Measurements from ENCODE around the gene PITPNM1. TPM values are rescaled to one million over a fixed set of nuclear protein-coding genes. Genes with fewer than 3 reads are reported as not detected.

Gene PITPNM1
- total RNA-seq, 1 donor from 2014 or later: 11.5 TPM

DNA sequence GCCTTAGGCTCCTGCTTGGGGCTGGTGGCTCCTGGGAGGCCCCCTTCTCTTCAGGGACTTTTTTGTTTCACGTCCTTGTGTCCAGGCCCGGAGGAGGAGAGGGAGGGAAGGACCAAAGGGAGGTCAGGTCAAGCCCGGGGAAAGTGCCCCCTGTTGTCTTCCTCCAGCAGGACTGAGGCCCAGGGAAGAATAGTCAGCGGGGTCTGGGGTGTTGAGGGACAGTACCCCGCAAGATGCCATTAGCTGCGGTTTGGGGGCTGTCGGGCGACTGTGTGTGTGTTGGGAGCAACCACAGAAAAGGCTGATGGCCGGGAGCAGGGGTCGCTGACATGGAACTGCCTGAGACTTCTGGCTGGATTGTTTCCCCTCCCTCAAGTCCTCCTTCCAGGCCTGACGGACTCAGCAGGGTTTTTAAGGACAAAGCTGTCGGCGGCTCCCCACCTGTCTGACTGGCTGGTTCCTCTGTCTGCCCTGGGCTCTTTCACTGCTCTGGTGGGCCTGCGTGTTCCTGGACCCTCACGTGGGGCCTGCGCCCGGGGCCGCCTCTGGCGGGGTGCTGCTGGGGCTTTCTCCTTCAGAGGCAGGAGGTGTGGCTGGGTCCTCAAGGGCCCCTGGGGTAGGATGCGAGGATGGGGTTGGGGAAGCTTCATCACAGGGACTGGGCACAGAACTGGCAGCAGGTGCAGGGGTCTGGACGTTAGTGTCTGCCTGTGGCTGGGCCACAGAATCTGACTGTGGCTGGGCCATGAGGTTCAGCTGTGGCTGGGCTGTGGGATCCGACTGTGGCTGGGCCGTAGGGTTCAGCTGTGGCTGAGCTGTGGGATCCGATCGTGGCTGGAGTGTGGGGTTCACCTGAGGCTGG lies 54.1 kb downstream of the PITPNM1 start:
- Mint-ChIP-seq H3K27ac (ENCODE audit: unreplicated experiment) (no peak overlapping the region), H3K4me3 (ENCODE audit: unreplicated experiment) (no peak overlapping the region)

GRCh38 chr11:67449116-67449844 lies 55.9 kb downstream of the PITPNM1 start:
- Mint-ChIP-seq H3K27ac (ENCODE audit: unreplicated experiment) (no peak overlapping the region), H3K36me3 (ENCODE audit: low read depth, unreplicated experiment) (no peaks in the 10 kb centered on the region), H3K4me1 (ENCODE audit: unreplicated experiment) (peaks cover 8% of the 10 kb centered on the region), H3K4me3 (ENCODE audit: unreplicated experiment) (no peak overlapping the region), H3K9me3 (ENCODE audit: unreplicated experiment) (no peaks in the 10 kb centered on the region), H3K27me3 (ENCODE audit: unreplicated experiment) (peaks cover 4% of the 10 kb centered on the region)
- DNase-seq (ENCODE audit: low spot score): no peak
- TF ChIP-seq, protein P1, sequence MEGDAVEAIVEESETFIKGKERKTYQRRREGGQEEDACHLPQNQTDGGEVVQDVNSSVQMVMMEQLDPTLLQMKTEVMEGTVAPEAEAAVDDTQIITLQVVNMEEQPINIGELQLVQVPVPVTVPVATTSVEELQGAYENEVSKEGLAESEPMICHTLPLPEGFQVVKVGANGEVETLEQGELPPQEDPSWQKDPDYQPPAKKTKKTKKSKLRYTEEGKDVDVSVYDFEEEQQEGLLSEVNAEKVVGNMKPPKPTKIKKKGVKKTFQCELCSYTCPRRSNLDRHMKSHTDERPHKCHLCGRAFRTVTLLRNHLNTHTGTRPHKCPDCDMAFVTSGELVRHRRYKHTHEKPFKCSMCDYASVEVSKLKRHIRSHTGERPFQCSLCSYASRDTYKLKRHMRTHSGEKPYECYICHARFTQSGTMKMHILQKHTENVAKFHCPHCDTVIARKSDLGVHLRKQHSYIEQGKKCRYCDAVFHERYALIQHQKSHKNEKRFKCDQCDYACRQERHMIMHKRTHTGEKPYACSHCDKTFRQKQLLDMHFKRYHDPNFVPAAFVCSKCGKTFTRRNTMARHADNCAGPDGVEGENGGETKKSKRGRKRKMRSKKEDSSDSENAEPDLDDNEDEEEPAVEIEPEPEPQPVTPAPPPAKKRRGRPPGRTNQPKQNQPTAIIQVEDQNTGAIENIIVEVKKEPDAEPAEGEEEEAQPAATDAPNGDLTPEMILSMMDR (IDR thresholded peaks at IDR 0.05; ENCODE audit: unreplicated experiment): no peak

More for the DNA sequence above, 54.1 kb downstream of the PITPNM1 start:
- no peaks in the 10 kb centered on the region for H3K36me3 Mint-ChIP-seq (ENCODE audit: low read depth, unreplicated experiment)
- no peak for DNase-seq (ENCODE audit: low spot score)
- TF ChIP-seq, protein P1 (IDR thresholded peaks at IDR 0.05; ENCODE audit: unreplicated experiment): no peak
- H3K4me1 Mint-ChIP-seq (ENCODE audit: unreplicated experiment): no peaks in the 10 kb centered on the region
- H3K9me3 Mint-ChIP-seq (ENCODE audit: unreplicated experiment): no peaks in the 10 kb centered on the region
- peaks cover 6% of the 10 kb centered on the region for H3K27me3 Mint-ChIP-seq (ENCODE audit: unreplicated experiment)

GRCh38 chr11:67448220-67448609 lies 56.9 kb downstream of the PITPNM1 start:
- H3K4me3 Mint-ChIP-seq (ENCODE audit: unreplicated experiment): no peak overlapping the region
- H3K36me3 Mint-ChIP-seq (ENCODE audit: low read depth, unreplicated experiment): no peaks in the 10 kb centered on the region
- H3K27ac Mint-ChIP-seq (ENCODE audit: unreplicated experiment): no peak overlapping the region
- no peak for DNase-seq (ENCODE audit: low spot score)
- peaks cover 8% of the 10 kb centered on the region for H3K4me1 Mint-ChIP-seq (ENCODE audit: unreplicated experiment)
- peaks cover 6% of the 10 kb centered on the region for H3K27me3 Mint-ChIP-seq (ENCODE audit: unreplicated experiment)
- H3K9me3 Mint-ChIP-seq (ENCODE audit: unreplicated experiment): no peaks in the 10 kb centered on the region
- TF ChIP-seq, protein P1 (IDR thresholded peaks at IDR 0.05; ENCODE audit: unreplicated experiment): no peak

GRCh38 chr11:67445515-67445914 lies 59.6 kb downstream of the PITPNM1 start:
- H3K27ac Mint-ChIP-seq (ENCODE audit: unreplicated experiment): peak overlapping the region; percentile 3

More at GRCh38 chr11:67445515-67445914, 59.6 kb downstream of the PITPNM1 start:
- Mint-ChIP-seq H3K9me3 (ENCODE audit: unreplicated experiment) (no peaks in the 10 kb centered on the region), H3K36me3 (ENCODE audit: low read depth, unreplicated experiment) (no peaks in the 10 kb centered on the region), H3K4me1 (ENCODE audit: unreplicated experiment) (peaks cover 15% of the 10 kb centered on the region), H3K4me3 (ENCODE audit: unreplicated experiment) (peak overlapping the region; percentile 78), H3K27me3 (ENCODE audit: unreplicated experiment) (peaks cover 12% of the 10 kb centered on the region)
- TF ChIP-seq, protein P1 (IDR thresholded peaks at IDR 0.05; ENCODE audit: unreplicated experiment): no peak
- DNase-seq (ENCODE audit: low spot score): no peak
